ENCODE results near the gene SIAH3.
"Not testable (repeated sequence)": the region's sequence is repeated elsewhere in the genome, so short reads cannot be mapped to it uniquely, and the experiment has no call there.

The SIAH3 gene

GRCh38 chr13:45851171-45851921, at the start of gene SIAH3:
Gene SIAH3 (minus strand): TSS chr13:45851753. CDS start chr13:45851629, 124 bp downstream.
- DNase-seq (ENCODE audit: low spot score): no peak

DNA sequence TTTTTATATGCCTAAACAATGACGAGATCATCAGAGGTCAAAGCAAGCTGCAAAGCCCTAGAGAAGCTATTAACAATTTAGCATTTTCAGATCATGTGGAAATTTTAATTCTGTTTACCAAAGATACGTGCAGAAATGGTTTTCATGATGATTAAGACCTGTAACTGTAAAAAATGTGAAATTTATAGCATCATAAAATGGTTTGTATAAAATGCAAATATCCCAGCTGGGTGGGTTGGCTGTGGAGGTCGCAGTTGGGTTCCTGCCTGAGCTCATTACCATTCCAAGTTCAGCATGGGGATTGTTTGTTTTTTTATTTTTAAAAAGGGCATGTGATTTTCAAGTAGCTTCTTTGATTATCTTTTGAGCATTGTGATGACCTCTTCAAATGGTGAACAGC, 47.9 kb upstream of the SIAH3 start:
- no peak for DNase-seq (ENCODE audit: low spot score)

DNA sequence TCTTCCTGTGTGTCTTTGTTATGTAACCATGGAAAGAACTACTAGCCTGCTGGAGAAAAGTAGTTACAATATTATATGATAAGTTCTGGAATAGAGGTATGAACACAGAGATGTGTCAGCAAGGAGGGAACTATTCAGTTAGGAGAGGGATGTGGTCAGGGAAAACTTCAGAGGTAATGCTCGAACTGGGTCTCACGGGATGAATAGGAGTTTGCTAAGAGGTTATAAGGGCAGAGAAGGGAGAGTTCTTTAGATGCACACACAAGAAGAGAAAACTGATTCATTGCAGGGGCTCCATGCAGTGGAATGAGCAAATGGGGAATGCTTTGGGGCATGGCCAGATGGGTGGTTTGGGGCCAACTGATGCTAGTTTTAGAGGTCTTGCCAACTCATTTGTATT, 46.0 kb upstream of the SIAH3 start:
- no peak for DNase-seq (ENCODE audit: low spot score)

DNA sequence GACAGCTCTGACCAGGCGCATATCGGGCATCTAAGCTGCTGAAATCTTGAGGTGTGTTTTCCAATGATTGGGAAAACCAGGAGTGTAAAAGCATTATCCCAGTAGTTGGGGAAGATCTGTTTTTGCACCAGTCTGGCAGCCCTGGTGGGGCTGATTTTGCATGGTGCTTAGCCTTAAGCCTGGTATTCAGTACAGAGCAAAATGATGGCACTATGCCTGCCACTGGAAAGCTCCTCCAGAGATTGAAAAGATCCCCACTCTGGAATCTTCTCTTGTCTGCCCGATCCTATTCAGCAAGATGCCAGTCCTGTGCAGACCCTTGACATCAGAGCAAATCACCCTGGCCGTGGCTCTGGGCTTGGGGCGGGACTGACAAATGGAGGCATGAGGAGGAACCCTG, 44.7 kb upstream of the SIAH3 start:
- no peak for DNase-seq (ENCODE audit: low spot score)

- no peak for DNase-seq (ENCODE audit: low spot score)
These were observed 44.3 kb upstream of the SIAH3 start for GRCh38 chr13:45895881-45896280.

- no peak for DNase-seq (ENCODE audit: low spot score)
These were observed 41.0 kb upstream of the SIAH3 start for GRCh38 chr13:45892513-45892912.

DNA sequence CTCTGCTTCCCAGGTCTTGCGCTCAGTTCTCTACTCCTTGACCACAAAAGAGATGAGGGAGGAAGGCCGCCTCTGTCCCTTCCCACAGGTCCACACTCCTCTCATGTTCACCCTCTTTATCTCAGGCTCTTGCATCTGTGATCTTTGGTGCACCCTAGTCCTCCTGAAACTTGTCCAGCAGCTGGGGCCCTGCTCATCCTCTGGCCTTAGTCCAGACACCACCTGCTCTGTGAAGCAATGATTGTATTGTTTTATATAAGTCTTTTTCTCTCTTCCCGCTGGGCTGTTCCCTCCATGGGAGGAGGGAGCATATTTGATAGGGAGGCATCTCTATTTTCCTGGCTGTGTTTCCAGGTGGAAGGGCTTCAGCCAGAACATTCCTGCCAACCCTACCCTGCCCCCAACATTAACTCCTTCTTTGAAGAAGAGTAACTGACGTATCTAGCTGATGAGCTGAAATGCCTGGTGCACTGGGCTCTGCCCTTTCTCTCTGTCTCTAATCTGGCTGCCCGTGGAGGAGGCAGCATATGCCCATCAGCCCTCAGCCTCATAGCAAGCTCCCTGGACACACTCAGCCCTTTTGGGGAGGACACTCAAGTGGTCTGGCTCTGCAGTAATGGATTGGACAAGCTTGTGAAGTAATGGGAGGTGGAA, 38.2 kb upstream of the SIAH3 start:
- no peak for DNase-seq (ENCODE audit: low spot score)

DNA sequence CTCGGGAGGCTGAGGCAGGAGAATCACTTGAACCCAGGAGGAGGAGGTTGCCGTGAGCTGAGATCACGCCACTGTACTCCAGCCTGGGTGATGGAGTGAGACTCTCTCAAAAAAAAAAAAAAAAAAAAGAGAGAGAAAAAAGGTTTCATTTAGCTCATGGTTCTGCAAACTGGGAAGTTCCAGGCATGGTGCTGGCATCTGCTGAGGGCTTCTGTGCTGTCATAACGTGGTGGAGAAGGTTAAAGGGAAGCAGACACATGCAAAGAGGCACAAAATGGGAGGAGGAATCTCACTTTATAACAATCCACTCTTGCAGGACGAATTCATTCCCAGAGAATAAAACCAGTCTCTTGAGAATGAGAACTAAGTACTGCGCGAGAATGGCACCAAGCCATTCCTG, 34.9 kb upstream of the SIAH3 start:
- DNase-seq (ENCODE audit: low spot score): no peak

GRCh38 chr13:45885194-45885593, 33.6 kb upstream of the SIAH3 start:
- no peak for DNase-seq (ENCODE audit: low spot score)

- no peak for DNase-seq (ENCODE audit: low spot score)
These were observed 31.1 kb upstream of the SIAH3 start for GRCh38 chr13:45882626-45883025.

DNA sequence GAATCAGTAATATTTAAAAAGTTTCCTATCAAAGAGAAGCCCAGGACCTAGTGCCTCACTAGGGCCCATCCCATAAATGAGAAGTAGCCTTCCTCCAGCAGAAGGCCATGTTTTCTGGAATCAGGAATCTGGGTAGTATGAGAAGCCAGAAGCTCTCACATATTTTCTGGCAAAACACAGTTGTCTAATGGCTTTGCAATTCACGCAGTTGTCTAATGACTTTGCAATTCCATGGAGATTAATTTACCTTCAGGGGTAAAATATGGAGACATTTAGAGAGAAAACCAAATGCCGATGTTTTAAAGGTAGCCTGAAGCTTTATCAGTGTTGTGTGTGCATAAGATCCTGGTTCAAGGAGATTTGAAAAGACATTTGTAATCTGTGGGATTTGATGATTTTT, 29.8 kb upstream of the SIAH3 start:
- DNase-seq (ENCODE audit: low spot score): no peak

GRCh38 chr13:45880242-45880641, 28.7 kb upstream of the SIAH3 start:
- no peak for DNase-seq (ENCODE audit: low spot score)

- DNase-seq (ENCODE audit: low spot score): no peak
These were observed 28.1 kb upstream of the SIAH3 start for GRCh38 chr13:45879666-45880065.

DNA sequence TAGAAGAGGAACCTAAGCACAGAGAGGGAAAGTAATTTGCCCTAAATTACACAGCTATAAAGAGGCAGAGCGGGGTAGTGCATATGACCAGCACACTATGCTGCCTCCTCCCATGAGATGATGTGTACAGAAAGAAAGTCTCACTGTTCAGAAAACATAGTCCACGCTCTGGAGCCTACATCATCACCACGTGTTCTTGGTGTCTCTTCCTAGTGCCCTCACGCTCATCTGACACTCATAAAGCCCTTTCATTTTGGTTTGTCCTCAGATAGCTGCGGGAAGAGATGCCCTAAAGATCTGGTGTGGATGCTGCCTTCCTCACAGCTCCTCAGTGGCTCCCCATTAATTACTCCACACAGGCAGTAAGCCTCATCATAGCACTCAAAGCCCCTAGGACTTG, 27.4 kb upstream of the SIAH3 start:
- DNase-seq (ENCODE audit: low spot score): no peak

DNA sequence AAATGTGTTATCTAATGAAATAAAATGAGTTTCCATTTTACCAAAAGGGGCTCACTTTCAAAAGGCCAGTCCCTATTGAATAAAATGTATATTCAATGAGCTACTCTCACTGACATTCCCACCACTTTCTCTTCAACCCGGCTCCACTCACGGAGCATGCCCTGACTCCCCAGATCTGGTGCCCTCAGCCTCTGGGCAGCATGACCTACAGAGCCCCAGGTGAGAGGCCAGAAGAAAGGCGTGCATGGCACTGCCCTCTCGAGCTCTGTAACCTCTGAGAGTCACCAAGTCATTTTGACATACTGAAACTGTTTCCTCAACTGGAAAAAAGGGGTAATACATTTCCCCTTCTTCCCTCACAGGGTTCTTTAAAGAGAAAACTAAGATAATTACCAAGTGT, 25.2 kb upstream of the SIAH3 start:
- no peak for DNase-seq (ENCODE audit: low spot score)

- DNase-seq (ENCODE audit: low spot score): no peak
These were observed 24.4 kb upstream of the SIAH3 start for GRCh38 chr13:45875951-45876350.

DNA sequence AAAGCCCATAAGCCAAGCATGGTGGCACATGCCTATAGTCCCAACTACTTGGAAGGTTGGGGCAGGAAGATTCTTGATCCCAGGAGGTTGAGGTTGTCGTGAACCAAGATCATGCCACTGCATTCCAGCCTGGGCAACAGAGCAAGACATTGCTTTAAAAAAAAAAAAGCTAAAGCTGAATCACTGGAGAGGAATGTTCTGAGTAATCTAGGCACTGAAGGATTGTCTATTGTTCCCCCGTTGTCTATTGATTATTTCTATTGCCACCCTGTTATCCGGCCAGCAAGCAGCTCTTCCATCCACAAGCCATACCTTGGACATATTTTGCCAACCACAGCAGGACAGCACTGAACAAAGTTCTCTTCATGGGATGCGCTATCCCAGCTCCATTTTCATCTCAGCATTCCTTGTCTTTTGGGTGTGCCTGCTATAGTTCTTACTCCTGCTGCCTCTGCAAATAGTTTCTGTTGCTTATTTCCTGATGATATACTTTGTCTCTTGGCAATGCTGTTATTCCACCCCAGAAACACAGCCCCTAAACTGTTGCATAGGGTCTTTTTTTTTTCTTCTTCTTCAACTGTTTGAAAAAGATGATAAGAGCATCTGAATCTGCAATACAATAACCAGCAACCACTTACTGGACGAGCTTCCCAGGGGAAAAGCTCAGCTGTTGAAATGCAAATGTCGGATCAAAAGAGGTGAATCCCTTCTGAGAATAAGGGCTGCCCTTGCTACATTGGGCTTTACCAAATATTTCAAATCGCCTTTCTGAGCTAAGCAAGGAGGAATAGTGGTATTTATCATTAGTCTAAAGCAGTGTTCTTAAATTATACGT, 22.2 kb upstream of the SIAH3 start:
- DNase-seq (ENCODE audit: low spot score): peak; percentile 41

GRCh38 chr13:45872566-45872965, 21.0 kb upstream of the SIAH3 start:
- DNase-seq (ENCODE audit: low spot score): no peak

DNA sequence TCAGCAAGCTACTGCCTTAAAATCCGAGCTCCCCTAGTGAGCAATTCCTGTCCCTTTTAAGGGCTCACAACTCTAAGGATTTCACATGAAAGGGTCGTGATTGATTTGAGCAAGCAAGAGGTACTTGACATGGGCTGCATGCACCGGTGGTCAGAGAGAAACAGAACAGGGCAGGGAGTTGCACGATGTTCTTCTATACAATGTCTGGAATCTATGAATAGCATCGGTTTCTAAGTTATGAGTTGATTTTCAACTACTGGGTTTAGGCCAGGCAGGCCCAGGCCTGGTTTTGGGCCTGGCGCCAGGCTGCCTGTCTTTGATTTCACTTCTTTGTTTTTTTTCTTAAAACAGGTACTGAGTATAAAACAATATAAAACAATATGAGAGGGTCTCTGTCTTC, 19.6 kb upstream of the SIAH3 start:
- DNase-seq (ENCODE audit: low spot score): not testable (repeated sequence)

DNA sequence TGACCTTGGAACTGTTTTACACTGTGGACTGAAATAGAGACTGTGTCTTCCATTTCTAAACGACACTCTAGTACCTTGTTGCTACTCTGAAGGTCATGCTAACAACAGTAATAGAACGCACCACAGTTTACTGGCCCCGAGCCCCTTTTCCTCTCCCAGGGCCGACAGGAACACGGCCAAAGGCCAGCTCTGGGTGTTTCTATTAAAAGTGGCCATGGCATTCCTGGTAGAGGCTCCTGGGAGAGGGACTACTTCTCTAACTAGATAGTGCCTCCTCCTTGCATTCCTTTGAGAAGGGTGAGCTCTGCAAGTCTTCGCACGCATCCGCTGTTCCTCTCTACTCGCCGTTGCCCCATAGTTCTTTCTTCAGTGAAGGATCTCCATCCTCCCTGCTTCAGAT, 18.7 kb upstream of the SIAH3 start:
- DNase-seq (ENCODE audit: low spot score): no peak

GRCh38 chr13:45865414-45865813, 13.9 kb upstream of the SIAH3 start:
- no peak for DNase-seq (ENCODE audit: low spot score)

DNA sequence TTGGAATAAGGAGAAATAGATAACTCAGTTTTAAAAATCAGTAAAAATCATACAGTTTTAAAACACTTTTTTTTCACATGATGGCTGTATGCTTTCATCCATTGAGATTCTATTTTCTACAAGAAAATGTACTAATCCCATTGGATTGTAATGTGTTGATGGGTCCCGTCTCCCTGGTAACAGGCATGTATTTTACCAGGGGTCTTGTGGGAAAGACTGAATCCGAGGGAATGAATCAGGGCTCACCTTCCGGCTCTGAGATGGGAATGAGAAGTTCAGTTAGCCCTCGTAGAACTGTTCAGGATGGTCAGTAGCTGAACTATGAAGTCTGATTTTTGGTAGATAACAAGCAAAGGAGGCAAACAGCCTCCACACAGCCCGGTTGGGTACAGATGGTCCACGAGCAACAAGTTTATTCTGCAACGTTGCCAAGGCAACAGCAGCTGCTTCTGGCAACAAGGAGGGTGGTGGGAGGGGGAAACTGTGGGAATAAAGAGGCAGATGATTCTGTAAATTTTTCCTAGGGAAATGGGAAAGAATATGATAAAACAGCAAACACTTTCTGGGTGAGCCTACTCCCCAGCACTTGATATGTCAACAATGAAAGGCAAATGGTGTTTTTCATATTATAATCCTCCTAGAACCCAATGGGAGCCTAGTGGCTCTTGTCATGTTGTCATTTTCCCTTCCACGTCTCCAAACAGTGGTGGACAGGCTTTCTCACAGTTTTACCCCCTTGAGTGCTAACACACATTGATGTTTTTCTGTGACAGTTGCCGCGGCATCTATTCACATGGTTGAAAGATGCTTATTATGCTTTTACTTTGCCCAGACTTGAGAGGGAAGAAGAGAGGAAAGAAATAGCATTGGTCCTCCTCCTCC, 12.4 kb upstream of the SIAH3 start:
- no peak for DNase-seq (ENCODE audit: low spot score)
